Mononuclear cell (primary cell): ENCODE results near the gene VOPP1. TPM values are rescaled to one million over a fixed set of nuclear protein-coding genes. Genes with fewer than 3 reads are reported as not detected.
"Not testable (repeated sequence)": the region's sequence is repeated elsewhere in the genome, so short reads cannot be mapped to it uniquely, and the experiment has no call there.

Experiments
- H3K27me3 ChIP-seq: 2 replicates; pipeline ENCODE4 v1.6.0; 2011; ENCODE audit warnings: low read length, control low read depth; ENCODE audit not compliant: insufficient read depth
- H3K4me1 ChIP-seq: 2 replicates; pipeline ENCODE4 v1.5.1; 2011; ENCODE audit warnings: mild to moderate bottlenecking, low read length, control low read depth; ENCODE audit not compliant: insufficient read depth
- H3K4me3 ChIP-seq: 2 replicates; pipeline ENCODE4 v1.5.1; 2011; ENCODE audit warnings: mild to moderate bottlenecking, low read length, moderate library complexity
- H3K9me3 ChIP-seq: 2 replicates; pipeline ENCODE4 v1.5.1; 2011; ENCODE audit warnings: low read depth, mild to moderate bottlenecking, control low read depth, low read length
- total RNA-seq: library from RNA; depleted of rRNA; stranded (reverse); fragments of >200 nt; gene quantifications from one replicate; pipeline ENCODE4 v1.2.3, GENCODE V29; 2012

Gene VOPP1
- total RNA-seq, 1 donor: 72.1 TPM

- no peaks in the 10 kb centered on the region for H3K9me3 ChIP-seq
- H3K4me3 ChIP-seq: no peak overlapping the region
- H3K27me3 ChIP-seq: no peaks in the 10 kb centered on the region
- peaks cover 4% of the 10 kb centered on the region for H3K4me1 ChIP-seq
Observed at GRCh38 chr7:55518836-55519235, 53.5 kb downstream of the VOPP1 start.

- H3K4me1 ChIP-seq: peaks cover 4% of the 10 kb centered on the region
- no peak overlapping the region for H3K4me3 ChIP-seq
- H3K27me3 ChIP-seq: no peaks in the 10 kb centered on the region
- no peaks in the 10 kb centered on the region for H3K9me3 ChIP-seq
Observed at GRCh38 chr7:55517936-55518689, 54.2 kb downstream of the VOPP1 start.

GRCh38 chr7:55517191-55517633, 55.1 kb downstream of the VOPP1 start:
- Histone ChIP-seq H3K4me1 (peaks cover 4% of the 10 kb centered on the region), H3K4me3 (no peak overlapping the region), H3K27me3 (no peaks in the 10 kb centered on the region), H3K9me3 (no peaks in the 10 kb centered on the region)

- Histone ChIP-seq H3K4me1 (peaks cover 4% of the 10 kb centered on the region), H3K4me3 (no peak overlapping the region), H3K27me3 (no peaks in the 10 kb centered on the region), H3K9me3 (no peaks in the 10 kb centered on the region)
Observed at GRCh38 chr7:55516409-55516808, 55.9 kb downstream of the VOPP1 start.

- H3K4me3 ChIP-seq: no peak overlapping the region
- H3K9me3 ChIP-seq: no peaks in the 10 kb centered on the region
- peaks cover 4% of the 10 kb centered on the region for H3K4me1 ChIP-seq
- no peaks in the 10 kb centered on the region for H3K27me3 ChIP-seq
Observed at GRCh38 chr7:55515569-55516279, 56.6 kb downstream of the VOPP1 start.

GRCh38 chr7:55514546-55515265, 57.6 kb downstream of the VOPP1 start:
- H3K9me3 ChIP-seq: no peaks in the 10 kb centered on the region
- no peaks in the 10 kb centered on the region for H3K27me3 ChIP-seq
- no peak overlapping the region for H3K4me3 ChIP-seq
- H3K4me1 ChIP-seq: peaks cover 6% of the 10 kb centered on the region

GRCh38 chr7:55513868-55514267, 58.4 kb downstream of the VOPP1 start:
- H3K9me3 ChIP-seq: no peaks in the 10 kb centered on the region
- H3K4me3 ChIP-seq: no peak overlapping the region
- no peaks in the 10 kb centered on the region for H3K27me3 ChIP-seq
- H3K4me1 ChIP-seq: peaks cover 15% of the 10 kb centered on the region

GRCh38 chr7:55512635-55513191, 59.6 kb downstream of the VOPP1 start:
- Histone ChIP-seq H3K4me1 (peaks cover 15% of the 10 kb centered on the region), H3K9me3 (no peaks in the 10 kb centered on the region), H3K27me3 (no peaks in the 10 kb centered on the region), H3K4me3 (no peak overlapping the region)

- Histone ChIP-seq H3K9me3 (no peaks in the 10 kb centered on the region), H3K4me3 (no peak overlapping the region), H3K4me1 (peaks cover 19% of the 10 kb centered on the region), H3K27me3 (no peaks in the 10 kb centered on the region)
Observed at GRCh38 chr7:55510621-55511020, 61.7 kb downstream of the VOPP1 start.

- H3K4me1 ChIP-seq: peaks cover 19% of the 10 kb centered on the region
- H3K27me3 ChIP-seq, H3K4me3 ChIP-seq, H3K9me3 ChIP-seq: not testable (repeated sequence)
Observed at GRCh38 chr7:55510206-55510605, 62.1 kb downstream of the VOPP1 start.

GRCh38 chr7:55509322-55509721, 63.0 kb downstream of the VOPP1 start:
- H3K4me1 ChIP-seq: peaks cover 19% of the 10 kb centered on the region
- H3K27me3 ChIP-seq: no peaks in the 10 kb centered on the region
- H3K4me3 ChIP-seq: no peak overlapping the region
- no peaks in the 10 kb centered on the region for H3K9me3 ChIP-seq

- H3K9me3 ChIP-seq: no peaks in the 10 kb centered on the region
- H3K4me1 ChIP-seq: peaks cover 19% of the 10 kb centered on the region
- no peak overlapping the region for H3K4me3 ChIP-seq
- no peaks in the 10 kb centered on the region for H3K27me3 ChIP-seq
Observed at GRCh38 chr7:55508221-55509011, 63.9 kb downstream of the VOPP1 start.

- no peaks in the 10 kb centered on the region for H3K9me3 ChIP-seq
- H3K27me3 ChIP-seq: no peaks in the 10 kb centered on the region
- peaks cover 19% of the 10 kb centered on the region for H3K4me1 ChIP-seq
- no peak overlapping the region for H3K4me3 ChIP-seq
Observed at GRCh38 chr7:55507743-55508142, 64.6 kb downstream of the VOPP1 start.

- Histone ChIP-seq H3K27me3 (no peaks in the 10 kb centered on the region), H3K4me3 (no peak overlapping the region), H3K9me3 (no peaks in the 10 kb centered on the region), H3K4me1 (peaks cover 19% of the 10 kb centered on the region)
Observed at GRCh38 chr7:55504967-55505658, 67.2 kb downstream of the VOPP1 start.
